ENCODE measurements around the gene SEC24D.

- no peak for TF ChIP-seq USF1 (CRISPR knock-in tag; IDR thresholded peaks at IDR 0.05)
- no peak for TF ChIP-seq ZNF263 (CRISPR knock-in tag; IDR thresholded peaks at IDR 0.05; ENCODE audit: low read depth)
- TF ChIP-seq CTCF (IDR thresholded peaks at IDR 0.05), result no peak
- no peak for TF ChIP-seq NR3C1 (CRISPR knock-in tag; conservative IDR thresholded peaks at IDR 0.05; ENCODE audit: low read depth)
- TF ChIP-seq FOXJ3 (CRISPR knock-in tag; IDR thresholded peaks at IDR 0.05; ENCODE audit: borderline replicate concordance), result no peak
- TF ChIP-seq TEAD4 (CRISPR knock-in tag; IDR thresholded peaks at IDR 0.05), result no peak
- no peak for TF ChIP-seq IRF2 (CRISPR knock-in tag; IDR thresholded peaks at IDR 0.05; ENCODE audit: borderline replicate concordance, low read depth)
- no peak for TF ChIP-seq E2F1 (CRISPR knock-in tag; IDR thresholded peaks at IDR 0.05)
- TF ChIP-seq ESRRA (CRISPR knock-in tag; IDR thresholded peaks at IDR 0.05; ENCODE audit: borderline replicate concordance), result no peak
- no peak for TF ChIP-seq USF2 (CRISPR knock-in tag; IDR thresholded peaks at IDR 0.05)
- TF ChIP-seq GABPB1 (CRISPR knock-in tag; IDR thresholded peaks at IDR 0.05), result no peak
- TF ChIP-seq ATF6 (CRISPR knock-in tag; IDR thresholded peaks at IDR 0.05), result no peak
- TF ChIP-seq AR (CRISPR knock-in tag; IDR thresholded peaks at IDR 0.05), result no peak
- no peak for TF ChIP-seq E2F4 (CRISPR knock-in tag; IDR thresholded peaks at IDR 0.05; ENCODE audit: borderline replicate concordance, low read depth)
Observed at GRCh38 chr4:118739022-118739713, 96.8 kb downstream of the SEC24D start.
